Transverse colon (tissue), 4 donors: ENCODE data around the gene STON2. TPM values are rescaled to one million over a fixed set of nuclear protein-coding genes. Genes with fewer than 3 reads are reported as not detected.

Source experiments
- DNase-seq: peaks from one replicate; pipeline ENCODE4 v3.0.0-alpha.2; 2019
- H3K27ac ChIP-seq, 4 donors: fragments of 200-600 bp; sonication (generic); 2 replicates each; pipeline ENCODE4 v1.5.1; 2016 to 2018; ENCODE audit warnings: inconsistent platforms in 4 of 4
- H3K27me3 ChIP-seq: fragments of 200-600 bp; sonication (generic); 2 replicates; pipeline ENCODE4 v1.5.1; 2017; ENCODE audit warnings: inconsistent platforms
- H3K36me3 ChIP-seq, 4 donors: fragments of 200-600 bp; sonication (generic); 2 replicates each; pipeline ENCODE4 v1.5.1; 2017 to 2019; ENCODE audit warnings: inconsistent platforms in 4 of 4
- H3K4me1 ChIP-seq, 4 donors: fragments of 200-600 bp; sonication (generic); 2 replicates each; pipeline ENCODE4 v1.5.1; 2017 to 2020; ENCODE audit warnings: inconsistent platforms in 4 of 4
- H3K4me3 ChIP-seq, 4 donors: fragments of 200-600 bp; sonication (generic); 1 replicate in 1 of 4; 2 replicates in 3 of 4; pipeline versions ENCODE4 v1.5.1 to v1.6.1; 2017 to 2019; ENCODE audit warnings: inconsistent platforms in 4 of 4
- H3K9me3 ChIP-seq, 2 donors: fragments of 200-600 bp; sonication (generic); 2 replicates each; pipeline ENCODE4 v1.5.1; 2017 to 2019; ENCODE audit warnings: inconsistent platforms in 2 of 2
- EP300 ChIP-seq: sonication (generic); formaldehyde crosslinking; IDR thresholded peaks from one replicate; pipeline ENCODE4 v1.6.1; 2017; ENCODE audit warnings: antibody characterized with exemption, low read depth
- POLR2A ChIP-seq: fragments of 450-650 bp; IDR thresholded peaks from one replicate; pipeline ENCODE4 v1.6.1; 2016; ENCODE audit warnings: antibody characterized with exemption, mild to moderate bottlenecking, moderate library complexity
- POLR2AphosphoS5 ChIP-seq, 3 donors: sonication (generic); formaldehyde crosslinking; IDR thresholded peaks; one replicate each; pipeline ENCODE4 v1.6.1; 2016; ENCODE audit warnings: antibody characterized with exemption in 3 of 3
- WGBS, 2 donors: methylation state at CpG; one replicate each; pipeline ENCODE4 v1.1.5; 2018; ENCODE audit warnings: low coverage in 1 of 2; 5-methylcytosine and 5-hydroxymethylcytosine counted together
- in situ Hi-C, 4 donors: fragments of 200-750 bp; cut with MboI; loops; one replicate each; pipeline versions ENCODE4 v1.15.0 to v1.15.1; 2017; ENCODE audit warnings: low sequenced_read_pairs in 3 of 4, low pct_ligation_motif_present in 1 of 4, low pct_unique_long_range_greater_than_20kb in 1 of 4
- intact Hi-C: fragments of 100-400 bp; cut with DNase I; formaldehyde crosslinking; loops from one replicate; pipeline ENCODE4 v1.15.1; 2023; ENCODE audit warnings: low total_unique reads
- total RNA-seq, 4 donors: library from RNA; depleted of rRNA; stranded (reverse); fragments of >200 nt; gene quantifications; one replicate each; pipeline ENCODE4 v1.1.0, GENCODE V29; 2016
- TF ChIP-seq, protein P1 (sequence below), 5 experiments: fragments of 200-600 bp in 3 of 5; fragments of 450-650 bp in 2 of 5; sonication (generic) in 3 of 5; IDR thresholded peaks; 1 replicate in 2 of 5; 2 replicates in 3 of 5; pipeline ENCODE4 v1.5.1; 2016 to 2017; ENCODE audit warnings: antibody characterized with exemption in 5 of 5, inconsistent platforms in 3 of 5, mild to moderate bottlenecking in 2 of 5, moderate library complexity in 1 of 5

STON2 gene
- total RNA-seq, 4 donors from 2014 or later: 10.8 to 39.4 (median 17.5) TPM

DNA sequence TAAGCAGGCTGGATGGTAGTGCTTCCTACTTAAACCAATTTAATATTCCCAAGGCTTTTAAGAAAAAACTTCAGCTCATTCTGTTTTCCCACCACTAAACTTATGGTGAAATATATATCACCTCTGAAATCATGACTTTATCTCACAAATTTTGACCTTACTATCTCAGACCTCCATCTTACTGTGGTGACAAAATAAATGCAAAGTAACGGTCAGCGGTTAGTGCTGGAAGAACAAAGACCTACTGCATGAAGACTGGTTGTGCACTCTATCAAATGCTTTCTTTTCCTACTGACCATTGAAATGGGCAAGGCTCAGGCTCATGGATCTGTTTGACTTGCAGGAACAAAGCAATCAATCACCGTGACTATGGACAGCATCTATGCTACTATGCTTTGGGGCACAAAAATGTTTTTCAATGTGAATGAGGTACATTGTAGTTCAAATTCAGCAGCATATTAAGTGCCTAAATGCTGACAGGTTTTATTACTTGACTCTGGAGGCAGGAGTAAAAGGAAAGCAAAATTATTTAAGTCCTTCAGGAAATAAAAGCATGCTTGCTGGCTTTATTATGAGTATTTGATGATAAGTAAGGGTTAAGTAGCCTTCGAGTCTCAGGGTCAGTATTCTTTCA is 136.2 kb downstream of the STON2 start:
- intact Hi-C loops (no loop called here), in situ Hi-C loops (no loop called here)
- 88 to 89% methylated on average over 3 to 4 of the region's 4 CpGs for WGBS, 2 donors
- H3K36me3 ChIP-seq: no peaks in the 10 kb centered on the region
- H3K9me3 ChIP-seq: no peaks in the 10 kb centered on the region
- H3K4me3 ChIP-seq: no peak overlapping the region
- H3K4me1 ChIP-seq: no peaks in the 10 kb centered on the region
- no peaks in the 10 kb centered on the region for H3K27me3 ChIP-seq
- TF ChIP-seq, protein P1, sequence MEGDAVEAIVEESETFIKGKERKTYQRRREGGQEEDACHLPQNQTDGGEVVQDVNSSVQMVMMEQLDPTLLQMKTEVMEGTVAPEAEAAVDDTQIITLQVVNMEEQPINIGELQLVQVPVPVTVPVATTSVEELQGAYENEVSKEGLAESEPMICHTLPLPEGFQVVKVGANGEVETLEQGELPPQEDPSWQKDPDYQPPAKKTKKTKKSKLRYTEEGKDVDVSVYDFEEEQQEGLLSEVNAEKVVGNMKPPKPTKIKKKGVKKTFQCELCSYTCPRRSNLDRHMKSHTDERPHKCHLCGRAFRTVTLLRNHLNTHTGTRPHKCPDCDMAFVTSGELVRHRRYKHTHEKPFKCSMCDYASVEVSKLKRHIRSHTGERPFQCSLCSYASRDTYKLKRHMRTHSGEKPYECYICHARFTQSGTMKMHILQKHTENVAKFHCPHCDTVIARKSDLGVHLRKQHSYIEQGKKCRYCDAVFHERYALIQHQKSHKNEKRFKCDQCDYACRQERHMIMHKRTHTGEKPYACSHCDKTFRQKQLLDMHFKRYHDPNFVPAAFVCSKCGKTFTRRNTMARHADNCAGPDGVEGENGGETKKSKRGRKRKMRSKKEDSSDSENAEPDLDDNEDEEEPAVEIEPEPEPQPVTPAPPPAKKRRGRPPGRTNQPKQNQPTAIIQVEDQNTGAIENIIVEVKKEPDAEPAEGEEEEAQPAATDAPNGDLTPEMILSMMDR (IDR thresholded peaks at IDR 0.05): no peak
- no peak for TF ChIP-seq EP300
- no peak for TF ChIP-seq POLR2A
- TF ChIP-seq POLR2AphosphoS5 (IDR thresholded peaks at IDR 0.05): no peak
- no peak overlapping the region for H3K27ac ChIP-seq
- no peak for DNase-seq

DNA sequence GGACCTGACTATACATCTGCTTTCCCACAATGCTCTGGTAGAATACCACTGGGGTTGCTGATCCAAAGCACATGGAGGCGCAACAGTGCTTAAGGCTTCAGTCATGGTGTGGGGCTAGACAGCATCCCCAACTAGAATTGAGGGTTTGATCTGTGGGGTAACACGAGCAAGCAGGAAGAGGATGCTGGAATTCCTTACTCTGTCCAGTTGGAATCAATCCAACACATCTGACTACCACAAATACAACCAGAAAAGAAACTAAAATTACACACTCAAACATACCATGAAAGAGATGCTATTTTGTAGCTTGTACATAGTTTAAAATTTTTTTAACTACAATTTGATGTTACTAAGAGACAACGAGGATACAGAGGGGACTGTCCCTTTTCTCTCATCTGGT is 138.9 kb downstream of the STON2 start:
- Histone ChIP-seq H3K27me3 (no peaks in the 10 kb centered on the region), H3K9me3 (no peaks in the 10 kb centered on the region), H3K4me1 (no peaks in the 10 kb centered on the region), H3K36me3 (no peaks in the 10 kb centered on the region), H3K27ac (no peak overlapping the region), H3K4me3 (no peak overlapping the region)
- no peak for DNase-seq
- intact Hi-C loops (no loop called here), in situ Hi-C loops (no loop called here)
- 40 to 70% methylated on average over 1 to 3 of the region's 3 CpGs for WGBS, 2 donors
- no peak for TF ChIP-seq POLR2A
- TF ChIP-seq POLR2AphosphoS5 (IDR thresholded peaks at IDR 0.05): no peak
- TF ChIP-seq, protein P1 (IDR thresholded peaks at IDR 0.05): no peak
- no peak for TF ChIP-seq EP300

- Histone ChIP-seq H3K27me3 (no peaks in the 10 kb centered on the region), H3K9me3 (no peaks in the 10 kb centered on the region), H3K36me3 (no peaks in the 10 kb centered on the region), H3K4me3 (no peak overlapping the region), H3K4me1 (no peaks in the 10 kb centered on the region), H3K27ac (no peak overlapping the region)
- TF ChIP-seq POLR2A: no peak
- TF ChIP-seq, protein P1 (IDR thresholded peaks at IDR 0.05): no peak
- no peak for TF ChIP-seq POLR2AphosphoS5 (IDR thresholded peaks at IDR 0.05)
- no peak for TF ChIP-seq EP300
- intact Hi-C loops (no loop called here), in situ Hi-C loops (no loop called here)
- DNase-seq: no peak
- WGBS, 2 donors: 92 to 95% methylated on average over 3 of the region's 3 CpGs
These were observed 139.4 kb downstream of the STON2 start for GRCh38 chr14:81260732-81261131.

DNA sequence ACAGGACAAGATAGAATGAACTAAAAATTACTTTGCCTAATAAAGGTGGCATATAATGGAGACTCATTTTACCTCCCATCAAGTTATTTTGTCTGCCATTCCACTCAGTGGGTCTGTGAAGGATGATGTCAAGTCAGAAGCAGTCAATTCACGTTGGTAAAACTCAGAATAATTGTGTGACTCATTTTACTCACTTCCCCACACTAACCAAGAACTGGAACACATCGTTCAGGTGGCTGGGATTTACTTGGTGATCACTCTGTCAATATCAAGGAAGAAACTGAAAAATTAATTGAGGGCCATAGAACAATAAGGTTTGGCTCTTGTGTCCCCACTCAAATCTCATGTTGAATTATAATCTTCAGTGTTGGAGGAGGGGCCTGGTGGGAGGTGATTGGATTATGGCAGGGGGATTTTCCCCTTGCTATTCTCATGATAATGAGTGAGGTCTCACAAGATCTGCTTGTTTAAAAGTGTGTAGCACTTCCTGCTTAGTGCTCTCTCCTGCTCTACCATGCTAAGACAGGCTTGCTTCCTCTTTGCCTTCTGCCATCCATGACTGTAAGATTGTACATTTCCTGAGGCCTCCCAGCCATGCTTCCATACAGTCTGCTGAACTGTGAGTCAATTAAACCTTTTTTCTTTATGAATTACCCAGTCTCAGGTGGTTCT is 143.7 kb downstream of the STON2 start:
- in situ Hi-C loops: no loop called here
- Histone ChIP-seq H3K27ac (no peak overlapping the region), H3K27me3 (no peaks in the 10 kb centered on the region), H3K4me1 (no peaks in the 10 kb centered on the region), H3K36me3 (no peaks in the 10 kb centered on the region), H3K9me3 (no peaks in the 10 kb centered on the region), H3K4me3 (no peak overlapping the region)
- 56 to 59% methylated on average over 2 of the region's 2 CpGs for WGBS, 2 donors
- no peak for DNase-seq
- intact Hi-C loops: no loop called here
- TF ChIP-seq EP300 (no peak), POLR2A (no peak), POLR2AphosphoS5 (IDR thresholded peaks at IDR 0.05) (no peak)
- TF ChIP-seq, protein P1 (IDR thresholded peaks at IDR 0.05): no peak
